Transverse colon (tissue), 4 donors: Measurements from ENCODE around the gene AKIRIN1. TPM values are rescaled to one million over a fixed set of nuclear protein-coding genes. Genes with fewer than 3 reads are reported as not detected.

Source experiments
- DNase-seq: peaks from one replicate; pipeline ENCODE4 v3.0.0-alpha.2; 2019
- H3K27ac ChIP-seq, 4 donors: fragments of 200-600 bp; sonication (generic); 2 replicates each; pipeline ENCODE4 v1.5.1; 2016 to 2018; ENCODE audit warnings: inconsistent platforms in 4 of 4
- H3K27me3 ChIP-seq: fragments of 200-600 bp; sonication (generic); 2 replicates; pipeline ENCODE4 v1.5.1; 2017; ENCODE audit warnings: inconsistent platforms
- H3K36me3 ChIP-seq, 4 donors: fragments of 200-600 bp; sonication (generic); 2 replicates each; pipeline ENCODE4 v1.5.1; 2017 to 2019; ENCODE audit warnings: inconsistent platforms in 4 of 4
- H3K4me1 ChIP-seq, 4 donors: fragments of 200-600 bp; sonication (generic); 2 replicates each; pipeline ENCODE4 v1.5.1; 2017 to 2020; ENCODE audit warnings: inconsistent platforms in 4 of 4
- H3K4me3 ChIP-seq, 4 donors: fragments of 200-600 bp; sonication (generic); 1 replicate in 1 of 4; 2 replicates in 3 of 4; pipeline versions ENCODE4 v1.5.1 to v1.6.1; 2017 to 2019; ENCODE audit warnings: inconsistent platforms in 4 of 4
- H3K9me3 ChIP-seq, 2 donors: fragments of 200-600 bp; sonication (generic); 2 replicates each; pipeline ENCODE4 v1.5.1; 2017 to 2019; ENCODE audit warnings: inconsistent platforms in 2 of 2
- CTCF ChIP-seq, 5 experiments: fragments of 200-600 bp in 3 of 5; fragments of 450-650 bp in 2 of 5; sonication (generic) in 3 of 5; IDR thresholded peaks; 1 replicate in 2 of 5; 2 replicates in 3 of 5; pipeline ENCODE4 v1.5.1; 2016 to 2017; ENCODE audit warnings: antibody characterized with exemption in 5 of 5, inconsistent platforms in 3 of 5, mild to moderate bottlenecking in 2 of 5, moderate library complexity in 1 of 5
- EP300 ChIP-seq: sonication (generic); formaldehyde crosslinking; IDR thresholded peaks from one replicate; pipeline ENCODE4 v1.6.1; 2017; ENCODE audit warnings: antibody characterized with exemption, low read depth
- POLR2A ChIP-seq: fragments of 450-650 bp; IDR thresholded peaks from one replicate; pipeline ENCODE4 v1.6.1; 2016; ENCODE audit warnings: antibody characterized with exemption, mild to moderate bottlenecking, moderate library complexity
- POLR2AphosphoS5 ChIP-seq, 3 donors: sonication (generic); formaldehyde crosslinking; IDR thresholded peaks; one replicate each; pipeline ENCODE4 v1.6.1; 2016; ENCODE audit warnings: antibody characterized with exemption in 3 of 3
- WGBS, 2 donors: methylation state at CpG; one replicate each; pipeline ENCODE4 v1.1.5; 2018; ENCODE audit warnings: low coverage in 1 of 2; 5-methylcytosine and 5-hydroxymethylcytosine counted together
- in situ Hi-C, 4 donors: fragments of 200-750 bp; cut with MboI; loops; one replicate each; pipeline versions ENCODE4 v1.15.0 to v1.15.1; 2017; ENCODE audit warnings: low sequenced_read_pairs in 3 of 4, low pct_ligation_motif_present in 1 of 4, low pct_unique_long_range_greater_than_20kb in 1 of 4
- intact Hi-C: fragments of 100-400 bp; cut with DNase I; formaldehyde crosslinking; loops from one replicate; pipeline ENCODE4 v1.15.1; 2023; ENCODE audit warnings: low total_unique reads
- total RNA-seq, 4 donors: library from RNA; depleted of rRNA; stranded (reverse); fragments of >200 nt; gene quantifications; one replicate each; pipeline ENCODE4 v1.1.0, GENCODE V29; 2016

The AKIRIN1 gene
- total RNA-seq, 4 donors from 2014 or later = 38.5 to 70.7 (median 48.3) TPM

DNA sequence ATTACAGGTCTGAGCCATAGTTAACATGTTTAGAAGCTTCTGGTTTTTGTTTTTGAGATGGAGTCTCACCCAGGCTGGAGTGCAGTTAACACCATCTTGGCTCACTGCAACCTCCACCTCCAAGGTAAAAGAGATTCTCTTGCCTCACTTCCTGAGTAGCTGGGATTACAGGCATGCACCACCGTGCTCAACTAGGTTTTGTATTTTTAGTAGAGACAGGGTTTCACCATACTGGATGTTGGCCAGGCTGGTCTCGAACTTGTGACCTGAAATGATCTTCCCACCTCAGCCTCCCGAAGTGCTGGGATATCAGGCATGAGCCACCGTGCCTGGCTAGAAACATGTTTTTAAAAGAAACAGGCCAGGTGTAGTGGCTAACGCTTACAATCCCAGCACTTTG lies 45.6 kb downstream of the AKIRIN1 start:
- in situ Hi-C loops (no loop called here), intact Hi-C loops (no loop called here)
- no peaks in the 10 kb centered on the region for H3K9me3 ChIP-seq
- 86 to 90% methylated on average over 5 of the region's 5 CpGs for WGBS, 2 donors
- TF ChIP-seq CTCF (IDR thresholded peaks at IDR 0.05) = no peak
- TF ChIP-seq POLR2AphosphoS5 (IDR thresholded peaks at IDR 0.05) = no peak
- TF ChIP-seq EP300 = no peak
- no peak for TF ChIP-seq POLR2A
- H3K27ac ChIP-seq = no peak overlapping the region
- no peak overlapping the region for H3K4me3 ChIP-seq
- DNase-seq = no peak
- H3K4me1 ChIP-seq = peaks cover 0 to 8% (median 0%) of the 10 kb centered on the region in 4 donors
- peaks cover 0 to 67% (median 15%) of the 10 kb centered on the region in 4 donors for H3K36me3 ChIP-seq
- H3K27me3 ChIP-seq = no peaks in the 10 kb centered on the region

- H3K27me3 ChIP-seq = no peaks in the 10 kb centered on the region
- in situ Hi-C loops = no loop called here
- 78 to 80% methylated on average over 2 to 3 of the region's 3 CpGs for WGBS, 2 donors
- H3K4me3 ChIP-seq = no peak overlapping the region
- intact Hi-C loops = no loop called here
- H3K4me1 ChIP-seq = no peaks in the 10 kb centered on the region
- DNase-seq = no peak
- no peak overlapping the region for H3K27ac ChIP-seq
- peaks cover 0 to 12% (median 2%) of the 10 kb centered on the region in 4 donors for H3K36me3 ChIP-seq
- no peaks in the 10 kb centered on the region for H3K9me3 ChIP-seq
- no peak for TF ChIP-seq CTCF (IDR thresholded peaks at IDR 0.05)
- TF ChIP-seq POLR2A = no peak
- TF ChIP-seq POLR2AphosphoS5 (IDR thresholded peaks at IDR 0.05) = no peak
- no peak for TF ChIP-seq EP300
These were observed 52.4 kb downstream of the AKIRIN1 start for GRCh38 chr1:39043513-39043912.

- no peak for DNase-seq
- Histone ChIP-seq H3K9me3 (no peaks in the 10 kb centered on the region), H3K36me3 (peaks cover 0 to 12% (median 2%) of the 10 kb centered on the region in 4 donors), H3K27me3 (no peaks in the 10 kb centered on the region), H3K4me3 (no peak overlapping the region), H3K4me1 (no peaks in the 10 kb centered on the region), H3K27ac (no peak overlapping the region)
- in situ Hi-C loops (no loop called here), intact Hi-C loops (no loop called here)
- WGBS, 2 donors = 80 to 100% methylated on average over 1 of the region's 1 CpG
- TF ChIP-seq POLR2AphosphoS5 (IDR thresholded peaks at IDR 0.05) (no peak), CTCF (IDR thresholded peaks at IDR 0.05) (no peak), EP300 (no peak), POLR2A (no peak)
These were observed 53.7 kb downstream of the AKIRIN1 start for GRCh38 chr1:39044762-39045161.

- TF ChIP-seq POLR2A (no peak), CTCF (IDR thresholded peaks at IDR 0.05) (no peak), EP300 (no peak), POLR2AphosphoS5 (IDR thresholded peaks at IDR 0.05) (no peak)
- Histone ChIP-seq H3K4me3 (no peak overlapping the region), H3K27me3 (no peaks in the 10 kb centered on the region), H3K27ac (no peak overlapping the region), H3K4me1 (no peaks in the 10 kb centered on the region), H3K36me3 (peaks cover 0 to 12% (median 2%) of the 10 kb centered on the region in 4 donors), H3K9me3 (no peaks in the 10 kb centered on the region)
- 82% methylated on average over 8 of the region's 8 CpGs; no CpG with 5 or more reads in 1 of the 2 donors for whole genome bisulfite sequencing, 2 donors
- in situ Hi-C loops (no loop called here), intact Hi-C loops (no loop called here)
- no peak for DNase-seq
These were observed 54.2 kb downstream of the AKIRIN1 start for GRCh38 chr1:39045231-39045630.
